Testis (tissue), 2 donors: ENCODE measurements around the gene PLLP.

Source experiments
- POLR2A ChIP-seq: fragments of 450-650 bp; IDR thresholded peaks from one replicate; pipeline ENCODE4 v1.6.1; 2017; ENCODE audit warnings: antibody characterized with exemption, mild to moderate bottlenecking, moderate library complexity
- TF ChIP-seq, protein P1 (sequence below), 3 experiments: fragments of 450-650 bp in 2 of 3; fragments of 200-600 bp in 1 of 3; sonication (generic) in 1 of 3; IDR thresholded peaks; one replicate each; pipeline ENCODE4 v1.5.1; 2016 to 2019; ENCODE audit warnings: antibody characterized with exemption in 3 of 3, mild to moderate bottlenecking in 2 of 3, moderate library complexity in 1 of 3

DNA sequence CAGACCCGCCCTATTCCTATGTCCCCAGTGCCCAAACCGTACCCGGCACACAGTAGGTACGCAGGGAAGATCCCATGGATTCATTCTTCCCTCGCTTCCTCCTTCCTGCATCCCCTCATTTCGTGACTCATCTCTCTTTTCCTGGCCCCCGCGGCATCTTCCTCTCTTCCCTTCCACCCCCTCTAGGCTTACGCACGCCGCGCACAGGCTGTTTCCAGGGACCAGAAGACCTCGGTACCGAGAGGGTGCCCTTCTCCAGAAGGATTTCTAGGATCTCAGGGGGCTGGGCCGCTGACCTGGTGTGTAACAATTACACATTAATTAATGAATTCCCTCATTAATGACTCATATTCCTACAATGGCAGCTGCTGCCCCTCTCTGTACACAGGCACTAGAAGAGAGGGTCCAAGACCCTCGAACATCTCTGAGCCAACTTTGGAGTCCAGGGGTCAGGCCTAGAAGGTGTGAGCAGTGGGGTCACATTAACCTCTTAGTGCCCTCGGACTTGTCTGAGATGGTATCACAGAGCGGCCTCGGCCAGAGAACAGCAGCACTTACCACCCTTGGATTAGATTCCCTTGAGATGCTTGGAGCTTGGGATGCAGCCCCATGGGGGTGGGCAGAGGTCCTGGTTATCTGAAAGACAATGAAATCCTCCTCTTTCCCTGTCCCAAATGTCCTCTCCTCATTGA is 16.8 kb upstream of the PLLP start:
- TF ChIP-seq, protein P1, sequence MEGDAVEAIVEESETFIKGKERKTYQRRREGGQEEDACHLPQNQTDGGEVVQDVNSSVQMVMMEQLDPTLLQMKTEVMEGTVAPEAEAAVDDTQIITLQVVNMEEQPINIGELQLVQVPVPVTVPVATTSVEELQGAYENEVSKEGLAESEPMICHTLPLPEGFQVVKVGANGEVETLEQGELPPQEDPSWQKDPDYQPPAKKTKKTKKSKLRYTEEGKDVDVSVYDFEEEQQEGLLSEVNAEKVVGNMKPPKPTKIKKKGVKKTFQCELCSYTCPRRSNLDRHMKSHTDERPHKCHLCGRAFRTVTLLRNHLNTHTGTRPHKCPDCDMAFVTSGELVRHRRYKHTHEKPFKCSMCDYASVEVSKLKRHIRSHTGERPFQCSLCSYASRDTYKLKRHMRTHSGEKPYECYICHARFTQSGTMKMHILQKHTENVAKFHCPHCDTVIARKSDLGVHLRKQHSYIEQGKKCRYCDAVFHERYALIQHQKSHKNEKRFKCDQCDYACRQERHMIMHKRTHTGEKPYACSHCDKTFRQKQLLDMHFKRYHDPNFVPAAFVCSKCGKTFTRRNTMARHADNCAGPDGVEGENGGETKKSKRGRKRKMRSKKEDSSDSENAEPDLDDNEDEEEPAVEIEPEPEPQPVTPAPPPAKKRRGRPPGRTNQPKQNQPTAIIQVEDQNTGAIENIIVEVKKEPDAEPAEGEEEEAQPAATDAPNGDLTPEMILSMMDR (IDR thresholded peaks at IDR 0.05): no peak
- TF ChIP-seq POLR2A: no peak
